HG03064 (cell line): Measurements from ENCODE around the gene SYT6.
A peak's percentile ranks its signal among the peaks of the same experiment; 100 is the strongest.

Source experiments
- ATAC-seq: cut with Tn5 transposase; IDR thresholded peaks from one replicate; pipeline ENCODE4 v1.9.1; 2021; ENCODE audit warnings: low read depth; ENCODE audit not compliant: unreplicated experiment

SYT6 gene

GRCh38 chr1:114122941-114123618 is 30.6 kb downstream of the SYT6 start:
- ATAC-seq: no peak

GRCh38 chr1:114118351-114118990 is 35.2 kb downstream of the SYT6 start:
- ATAC-seq: no peak

- ATAC-seq: no peak
These were observed 36.0 kb downstream of the SYT6 start for GRCh38 chr1:114117654-114118053.

- ATAC-seq: no peak
These were observed 37.6 kb downstream of the SYT6 start for GRCh38 chr1:114116086-114116485.

GRCh38 chr1:114114185-114115094 is 39.2 kb downstream of the SYT6 start:
- ATAC-seq: no peak

- ATAC-seq: no peak
These were observed 40.1 kb downstream of the SYT6 start for GRCh38 chr1:114113411-114114184.

- no peak for ATAC-seq
These were observed 40.9 kb downstream of the SYT6 start for GRCh38 chr1:114112775-114113174.

GRCh38 chr1:114111731-114112641 is 41.7 kb downstream of the SYT6 start:
- no peak for ATAC-seq

GRCh38 chr1:114109981-114110380 is 43.7 kb downstream of the SYT6 start:
- ATAC-seq: no peak

GRCh38 chr1:114108751-114109255 is 44.9 kb downstream of the SYT6 start:
- ATAC-seq: peak; percentile 80

- no peak for ATAC-seq
These were observed 45.9 kb downstream of the SYT6 start for GRCh38 chr1:114107474-114108435.

- no peak for ATAC-seq
These were observed 48.2 kb downstream of the SYT6 start for GRCh38 chr1:114105421-114105979.

GRCh38 chr1:114104949-114105348 is 48.7 kb downstream of the SYT6 start:
- no peak for ATAC-seq

- no peak for ATAC-seq
These were observed 49.7 kb downstream of the SYT6 start for GRCh38 chr1:114103992-114104391.

GRCh38 chr1:114102136-114102535 is 51.5 kb downstream of the SYT6 start:
- no peak for ATAC-seq

GRCh38 chr1:114100148-114100547 is 53.5 kb downstream of the SYT6 start:
- no peak for ATAC-seq

- ATAC-seq: no peak
These were observed 54.4 kb downstream of the SYT6 start for GRCh38 chr1:114099268-114099667.

GRCh38 chr1:114097109-114097508 is 56.6 kb downstream of the SYT6 start:
- ATAC-seq: no peak
